NCI-H345 treated with DMSO at 0.1 percent for 48 hours (cell line): ENCODE data around the gene COL4A1.

ENCODE experiments used
- DNase-seq: peaks from one replicate; lab custom pipeline; 2025; ENCODE audit not compliant: unreplicated experiment; lab: John Stamatoyannopoulos, UW

The COL4A1 gene

DNA sequence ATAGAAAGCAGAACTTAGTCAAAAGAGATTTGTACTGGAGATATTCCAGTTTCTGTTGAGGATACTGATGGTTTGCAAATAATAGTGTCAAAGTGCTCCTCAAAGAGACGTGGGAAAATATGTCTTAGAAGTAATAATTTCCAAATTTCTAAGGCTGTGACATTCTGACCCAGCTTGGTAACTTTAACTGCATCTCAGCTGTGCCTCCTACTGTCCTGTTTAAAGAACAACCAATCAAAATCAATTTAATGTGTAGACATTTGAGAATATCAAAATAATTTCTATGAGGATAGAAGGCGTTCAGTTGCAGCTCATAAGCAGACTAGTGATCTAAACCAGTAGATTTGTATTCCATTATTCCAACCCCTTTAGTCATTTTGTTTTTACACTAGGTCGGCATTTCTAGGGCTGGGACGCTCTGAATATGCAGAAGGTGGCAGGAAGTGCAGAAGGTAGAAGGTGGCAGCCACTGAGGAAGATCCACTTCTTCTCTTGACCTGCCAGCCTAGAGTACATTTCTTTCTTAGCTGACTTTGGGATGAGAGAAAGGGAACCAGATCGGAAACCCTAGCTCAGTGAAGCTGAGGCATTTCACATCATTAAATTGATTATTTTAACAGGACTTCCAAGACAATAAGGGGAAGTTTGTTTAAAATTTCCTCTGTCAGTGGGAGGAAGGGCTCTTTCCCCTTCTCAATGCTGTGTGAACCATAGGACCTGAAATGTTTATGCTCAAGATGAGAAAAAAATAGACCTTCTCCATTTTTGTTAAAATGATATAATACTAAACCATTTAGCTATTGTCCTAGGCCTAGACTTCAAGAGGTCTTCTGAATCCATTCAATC lies 67.5 kb downstream of the COL4A1 start:
- DNase-seq, result no peak

DNA sequence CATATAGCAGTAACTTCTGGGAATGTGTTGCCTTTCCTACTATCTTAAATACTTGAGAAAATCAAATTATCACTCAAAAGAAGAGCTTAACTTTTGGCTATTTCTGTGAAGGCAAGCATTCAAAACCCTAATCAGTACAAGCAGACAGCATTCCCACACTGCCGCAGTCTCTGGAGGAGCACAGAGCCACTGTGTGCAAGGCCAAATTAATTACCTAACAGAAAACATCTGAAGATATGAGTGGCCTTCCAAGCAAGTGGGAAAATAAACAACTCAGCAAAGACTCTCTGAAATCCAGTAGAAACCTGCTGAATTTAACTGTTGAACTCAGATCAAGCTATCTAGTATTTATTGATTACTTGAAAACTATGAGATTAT lies 68.2 kb downstream of the COL4A1 start:
- DNase-seq, result no peak

DNA sequence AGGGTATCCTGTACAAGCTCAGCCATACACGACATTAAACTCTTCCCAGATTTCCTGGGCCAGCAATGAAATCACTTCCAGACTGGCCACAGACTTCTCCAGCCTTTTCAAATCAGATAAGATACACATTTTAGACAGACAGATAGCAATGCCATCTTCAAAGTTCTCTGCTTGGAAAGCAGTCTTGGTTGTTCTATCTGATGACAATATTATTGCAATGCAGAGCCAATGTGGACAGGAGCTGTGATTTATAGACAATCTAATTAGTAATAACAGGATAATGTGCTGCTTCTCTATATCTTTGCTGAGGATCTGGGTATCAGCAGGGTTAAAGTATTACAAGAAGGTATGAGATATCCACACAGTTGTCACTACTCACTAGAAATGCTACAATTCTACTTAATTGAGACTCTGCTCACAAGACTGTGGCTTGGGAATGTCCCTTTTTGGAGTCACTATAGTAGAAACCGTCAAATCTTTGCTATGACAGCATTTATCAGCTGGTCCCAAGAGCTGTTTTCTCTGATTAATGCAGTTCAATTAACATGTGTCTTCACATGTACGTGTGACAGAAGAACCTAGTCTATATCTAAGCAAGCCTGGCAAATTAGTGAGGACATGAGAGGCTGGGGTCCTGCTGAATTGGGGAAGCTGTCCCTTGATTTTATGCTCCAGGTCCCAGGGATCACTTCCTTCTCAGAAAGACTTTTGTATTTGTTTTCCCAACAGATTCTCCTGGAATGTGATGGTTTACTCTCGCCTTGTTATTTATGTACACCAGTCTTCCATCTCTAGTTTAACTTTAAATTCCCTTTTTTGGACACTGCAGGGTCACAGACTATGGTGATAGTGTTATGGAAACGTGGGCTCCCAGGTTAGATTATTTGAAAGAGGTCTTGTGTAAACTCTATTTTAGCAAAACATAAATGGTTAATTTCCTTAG lies 68.8 kb downstream of the COL4A1 start:
- no peak for DNase-seq

DNA sequence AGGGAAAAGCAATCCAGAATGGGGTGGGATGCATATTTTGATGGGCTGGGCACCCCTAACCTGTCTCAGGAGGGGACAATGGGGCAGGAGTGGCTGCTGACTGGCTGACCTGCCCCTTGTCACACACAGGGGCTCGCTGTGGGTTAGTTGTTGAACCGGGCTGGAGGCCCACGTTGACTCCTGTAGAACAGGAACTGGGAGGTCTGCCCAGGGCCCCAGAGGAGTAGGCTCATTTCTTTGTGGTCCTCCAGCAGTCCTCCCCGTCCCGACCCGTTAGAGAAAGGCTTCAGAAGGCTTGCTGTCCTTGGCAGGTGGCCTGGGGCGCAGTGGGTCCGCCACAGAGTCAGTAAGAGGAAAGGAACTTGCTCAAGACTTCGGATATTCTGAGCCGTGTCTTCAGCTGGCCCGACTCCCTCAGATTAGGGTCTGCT lies 70.1 kb downstream of the COL4A1 start:
- DNase-seq, result no peak

DNA sequence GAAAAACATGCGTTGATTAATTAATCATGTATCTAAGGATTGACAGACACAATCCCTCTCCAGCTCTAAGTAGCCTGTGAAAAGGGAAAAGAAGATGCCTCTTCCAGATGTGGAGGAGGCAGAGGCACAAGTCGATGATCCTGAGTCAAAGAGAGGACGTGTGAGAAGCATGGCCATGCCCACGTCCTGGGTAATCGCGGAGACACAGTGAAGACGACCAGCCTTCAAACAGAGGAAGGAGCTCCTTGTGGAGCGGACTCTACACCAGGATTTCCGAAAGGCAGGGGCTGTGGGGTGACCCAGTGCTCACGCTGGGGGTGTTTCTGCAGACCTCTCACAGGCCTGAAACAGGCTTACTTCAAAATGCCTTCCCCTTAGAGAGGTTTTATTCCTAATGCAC lies 70.5 kb downstream of the COL4A1 start:
- no peak for DNase-seq

DNA sequence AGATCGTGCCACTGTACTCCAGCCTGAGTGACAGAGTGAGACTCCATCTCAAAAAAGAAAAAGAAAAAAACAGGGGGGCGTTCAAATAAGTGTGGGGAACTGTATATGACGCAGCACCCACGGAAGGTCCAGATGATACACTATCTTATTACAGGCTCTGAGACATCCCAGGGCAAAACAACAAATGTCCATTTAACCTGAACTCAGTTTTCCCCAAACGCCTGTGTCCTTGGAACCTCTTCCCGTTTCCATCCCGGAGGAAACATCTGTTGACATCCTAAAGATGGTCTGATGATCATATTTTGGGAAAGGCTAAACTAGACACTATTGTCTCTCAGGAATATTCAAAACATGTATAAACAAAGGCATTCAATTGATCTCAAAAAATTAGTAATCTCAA lies 72.4 kb downstream of the COL4A1 start:
- DNase-seq, result no peak

DNA sequence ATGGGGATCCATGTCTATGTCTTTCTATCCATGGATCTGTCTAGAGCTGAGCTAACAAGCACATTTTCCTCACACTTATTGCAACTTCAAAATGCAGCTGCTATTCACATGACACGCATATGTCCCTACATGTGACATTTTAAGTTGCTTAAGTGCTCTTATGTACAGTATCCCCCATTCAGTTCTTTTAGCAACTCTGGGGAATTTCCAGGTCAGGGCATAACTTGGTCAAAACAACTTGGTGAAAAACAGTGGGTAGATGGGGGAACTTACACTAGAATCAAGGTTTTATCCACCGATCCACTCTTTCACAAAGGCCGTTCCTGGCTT lies 73.0 kb downstream of the COL4A1 start:
- no peak for DNase-seq

DNA sequence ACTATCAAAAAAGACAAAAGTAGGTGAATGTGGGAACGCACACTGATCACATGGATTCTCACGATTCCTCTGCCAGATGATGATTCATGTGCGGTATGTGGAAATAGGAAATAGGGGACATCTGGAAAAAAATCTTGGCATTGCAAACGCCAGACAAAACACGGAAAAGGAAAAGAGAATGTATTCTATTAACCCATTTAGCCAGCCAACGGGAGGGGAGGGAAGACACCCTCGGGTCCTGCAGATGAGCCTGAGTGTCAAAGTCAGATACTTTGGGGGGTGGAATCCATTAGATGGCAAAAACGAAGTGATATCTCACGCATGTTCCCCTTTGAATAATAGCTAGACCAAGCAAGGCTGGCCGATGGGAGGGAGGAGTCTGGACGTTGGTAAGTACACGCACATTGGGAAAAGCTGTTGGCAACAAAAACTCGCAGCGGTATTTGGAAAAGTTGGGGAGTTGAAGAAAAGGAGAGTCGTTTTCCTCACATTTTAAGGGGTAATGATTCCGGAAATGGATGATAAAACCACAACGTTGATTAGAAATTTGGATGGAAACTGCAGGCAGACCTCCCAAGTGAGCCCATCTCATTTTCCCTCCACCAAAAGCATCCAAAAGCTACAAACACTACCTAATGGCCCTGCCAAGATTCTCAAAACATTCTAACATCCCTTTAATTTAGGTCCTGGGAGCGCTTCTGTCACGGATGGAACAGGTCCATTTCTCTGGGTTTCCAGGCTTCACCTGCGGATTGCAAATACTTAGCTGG lies 73.6 kb downstream of the COL4A1 start:
- no peak for DNase-seq

DNA sequence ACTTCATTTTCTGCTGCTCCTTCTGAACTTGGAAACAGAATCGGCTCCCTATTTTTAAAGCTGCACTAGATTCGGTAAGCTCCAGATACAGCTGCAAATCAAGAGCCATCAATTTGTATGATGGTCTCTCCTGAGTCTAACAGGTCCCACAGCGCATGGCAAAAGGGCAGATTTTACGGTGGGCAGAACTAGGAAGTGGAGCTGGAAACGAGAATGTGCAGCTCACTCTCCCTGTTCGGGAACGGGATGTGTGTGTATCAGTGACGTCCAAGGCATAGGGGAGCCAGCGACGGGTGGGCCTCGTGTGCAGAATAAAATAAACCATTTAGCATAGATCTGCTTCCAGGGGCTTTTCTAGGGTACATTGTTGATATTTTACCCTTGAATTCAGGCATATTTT lies 74.2 kb downstream of the COL4A1 start:
- no peak for DNase-seq

DNA sequence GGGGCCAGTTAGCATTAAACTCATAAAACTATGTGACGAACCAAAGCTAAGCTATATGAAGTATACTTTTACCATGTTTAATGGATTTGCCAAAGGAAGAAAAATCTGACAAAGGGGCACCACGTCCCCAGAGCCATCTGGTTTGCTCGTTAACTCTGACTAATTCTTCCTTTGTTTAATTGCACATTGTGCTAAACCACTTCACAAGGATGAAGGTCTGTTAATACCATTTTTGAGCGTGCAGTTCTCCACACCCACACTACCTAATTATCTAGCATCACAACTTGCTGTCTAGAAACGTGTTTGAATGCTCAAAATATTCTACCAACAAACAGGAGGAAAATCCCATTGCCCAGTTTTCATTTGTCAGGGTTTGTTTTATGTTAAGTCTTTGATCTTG lies 74.8 kb downstream of the COL4A1 start:
- no peak for DNase-seq

DNA sequence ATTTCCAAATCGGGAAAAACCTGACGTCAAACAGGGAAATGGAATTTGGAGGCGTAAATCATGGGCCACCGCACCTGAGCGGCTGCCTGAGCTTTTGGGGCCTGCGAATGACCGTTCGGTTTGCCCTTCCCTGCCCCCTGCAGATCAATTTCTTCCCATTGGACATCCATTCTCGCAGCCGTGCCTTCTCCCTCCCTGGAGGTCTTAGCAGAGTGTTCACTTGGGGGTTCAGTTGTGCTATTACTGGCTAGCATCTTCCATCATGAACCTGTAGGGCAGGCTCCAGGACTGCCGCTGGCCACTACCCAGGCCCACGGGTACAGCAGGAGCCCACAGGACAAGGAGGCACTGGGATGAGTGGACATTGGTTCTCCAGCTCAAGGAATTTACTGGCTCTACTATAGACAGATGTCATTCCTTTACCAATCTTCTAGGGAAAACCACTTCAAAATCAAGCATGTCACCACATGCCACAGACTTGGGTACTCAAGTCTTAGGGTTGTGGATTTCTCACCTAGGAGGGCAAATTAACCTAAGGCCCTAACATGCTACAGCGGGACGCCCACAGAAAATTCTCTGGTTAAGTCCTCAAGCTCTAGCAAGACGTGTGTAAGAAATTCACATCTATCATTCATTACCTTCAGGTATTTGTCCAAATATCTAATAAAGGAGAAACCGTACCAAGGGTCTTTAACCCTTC lies 75.5 kb downstream of the COL4A1 start:
- DNase-seq, result no peak

DNA sequence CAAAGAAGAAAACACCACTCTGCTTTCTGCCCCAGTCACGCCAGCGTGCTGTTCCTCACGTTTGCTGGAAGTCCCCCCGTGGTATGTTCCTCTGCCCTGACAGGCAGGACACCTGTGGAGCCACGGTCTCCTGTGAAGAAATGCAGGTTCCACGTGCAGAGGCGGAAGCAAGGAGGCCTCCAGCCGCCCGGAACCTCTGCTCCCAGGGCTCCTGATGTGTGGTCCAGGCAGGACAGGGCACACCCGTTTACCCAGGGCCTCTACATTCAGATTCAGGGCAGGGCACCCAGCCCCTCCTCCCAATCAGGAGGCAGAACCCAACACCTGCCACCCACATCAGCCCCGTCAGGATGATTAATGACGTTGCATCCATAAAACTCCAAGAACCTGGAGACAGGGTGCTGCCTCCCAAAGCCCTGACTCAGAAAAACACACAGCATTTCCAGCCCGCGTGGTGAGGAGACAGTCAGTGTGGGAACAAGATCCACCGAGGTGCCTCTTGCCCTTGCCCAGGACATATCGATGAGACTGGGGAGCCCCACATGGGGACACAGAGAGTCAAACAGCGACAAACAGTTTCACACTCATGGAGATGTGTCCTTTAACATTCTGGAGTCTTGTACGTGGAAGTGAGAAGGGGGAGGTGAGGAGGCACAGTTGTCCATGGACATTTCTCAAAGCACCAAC lies 76.2 kb downstream of the COL4A1 start:
- DNase-seq, result no peak

DNA sequence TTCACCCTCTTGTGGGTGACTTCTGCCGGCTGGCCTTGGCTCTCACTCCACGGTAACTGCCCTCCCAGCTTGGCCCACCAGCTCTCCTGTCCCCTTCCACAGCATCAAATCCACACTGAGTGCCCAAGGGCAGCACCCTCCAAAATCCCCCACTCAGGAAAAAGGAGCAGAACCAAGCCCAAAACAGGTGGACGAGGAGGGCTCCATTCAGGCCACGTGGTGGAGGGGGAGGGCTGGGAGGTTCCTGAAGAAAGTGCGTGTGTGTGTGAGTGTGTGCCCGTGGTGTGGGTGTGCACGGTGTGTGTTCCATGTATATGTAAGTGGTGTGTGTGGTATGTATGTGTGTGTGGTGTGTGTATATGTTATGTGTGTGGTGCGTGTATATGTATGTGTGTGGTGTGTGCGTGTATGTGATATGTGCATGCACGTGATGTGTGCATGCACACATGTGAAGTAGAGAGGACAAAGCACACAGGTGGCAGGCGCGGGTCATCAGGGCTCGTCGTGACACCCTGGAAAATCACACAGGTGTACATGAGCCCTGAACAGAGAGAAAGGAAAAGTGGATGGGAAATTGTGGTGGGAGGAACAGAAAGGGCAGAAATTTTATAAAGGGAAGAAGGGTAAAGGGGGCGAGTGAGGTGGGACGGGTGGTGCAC lies 76.9 kb downstream of the COL4A1 start:
- DNase-seq, result no peak

DNA sequence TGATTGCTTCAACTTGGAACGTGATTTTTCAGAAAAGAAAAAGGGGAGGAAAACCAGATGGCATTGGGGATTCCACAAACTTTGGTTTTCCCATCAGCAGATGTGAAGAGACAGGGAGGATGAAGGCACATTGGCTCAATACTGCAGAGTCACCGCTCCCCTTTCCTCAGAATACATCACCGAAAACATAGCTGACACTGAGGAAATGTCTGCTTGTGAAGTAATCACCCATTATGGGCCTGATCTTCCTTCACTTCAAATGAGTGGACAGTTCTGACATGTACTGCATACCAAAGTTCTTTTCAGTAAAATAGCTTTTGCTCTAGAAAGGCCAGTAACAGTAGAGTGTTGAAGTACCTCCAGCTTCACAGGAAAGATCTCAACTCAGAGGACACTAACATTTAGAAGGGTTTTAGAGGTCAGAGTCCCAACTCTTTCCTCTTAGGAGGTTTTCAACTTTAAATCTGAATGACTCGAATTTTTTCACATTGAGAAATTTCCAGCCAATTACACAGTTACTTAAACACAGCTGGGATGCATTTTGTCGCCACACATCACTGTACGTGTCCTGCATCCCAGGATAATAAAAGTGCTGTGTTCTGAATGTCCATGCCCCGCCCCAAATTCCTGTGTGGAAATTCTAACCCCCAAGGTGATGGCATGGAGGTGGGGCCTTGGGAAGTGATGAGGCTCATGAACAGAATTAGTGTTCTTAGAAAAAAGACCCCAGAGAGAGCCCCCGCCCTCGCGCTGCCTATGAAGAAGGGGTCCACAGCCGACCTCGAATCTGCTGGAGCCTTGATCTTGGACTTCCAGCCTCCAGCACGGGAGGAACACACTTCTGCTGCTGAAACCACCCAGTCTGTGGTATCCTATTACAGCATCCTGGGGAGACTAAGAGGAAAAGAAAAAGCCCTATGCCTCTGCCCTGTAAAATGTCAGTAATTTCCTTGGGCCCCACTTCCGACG lies 77.7 kb downstream of the COL4A1 start:
- no peak for DNase-seq

DNA sequence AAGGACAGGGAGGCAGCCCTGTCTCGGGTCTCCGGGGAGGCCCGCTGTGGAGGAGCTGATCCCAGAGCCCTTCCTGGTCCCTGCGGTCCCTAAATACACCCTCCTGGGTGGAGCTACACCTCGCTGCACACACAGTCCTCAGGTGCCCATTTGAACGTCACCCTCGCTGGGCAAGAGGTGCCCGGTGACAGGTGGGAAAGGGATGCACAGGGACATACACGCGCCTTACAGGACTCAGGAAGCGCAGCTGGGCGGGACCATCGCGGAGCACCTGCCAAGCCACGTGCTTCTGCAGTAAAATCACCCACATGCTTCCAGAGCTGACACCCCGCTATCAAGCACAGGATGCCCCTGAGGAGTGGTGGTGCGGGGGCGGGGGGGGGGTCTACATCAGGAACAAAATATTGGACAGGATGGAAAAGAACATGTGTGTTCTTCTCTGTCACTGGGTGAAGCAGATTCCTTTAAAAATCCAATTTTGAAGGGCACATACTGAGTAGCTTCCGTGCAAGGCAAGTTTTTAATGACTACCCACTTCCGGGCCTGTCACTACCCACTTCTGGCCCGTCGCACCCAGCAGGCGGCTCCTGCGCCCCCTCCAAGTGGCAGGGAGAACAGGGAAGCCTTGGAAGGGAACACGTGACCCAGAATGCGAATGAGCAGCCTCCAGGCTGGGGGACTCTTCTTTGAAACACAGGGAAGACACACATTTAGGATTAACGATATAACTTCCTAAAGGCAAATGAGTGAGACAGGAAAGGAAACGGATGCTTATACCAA lies 78.9 kb downstream of the COL4A1 start:
- DNase-seq, result no peak

DNA sequence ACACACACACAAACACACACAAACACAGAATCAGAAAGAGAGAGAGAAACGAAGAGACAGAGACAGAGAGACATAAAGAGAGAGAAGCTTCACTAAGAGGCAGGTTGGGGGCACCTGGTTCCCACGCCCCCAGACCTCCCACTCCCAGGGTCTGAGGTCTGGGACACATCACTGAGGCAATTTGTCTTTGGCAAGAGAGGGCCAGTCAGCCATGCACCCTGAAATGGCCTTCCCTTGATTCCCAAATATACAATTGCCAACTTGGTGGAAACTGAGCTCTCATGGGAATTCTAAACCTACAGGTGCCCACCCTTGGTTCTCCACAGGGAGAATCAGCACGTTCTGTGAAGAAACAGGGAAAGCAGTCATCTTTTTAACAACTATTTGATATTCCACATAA lies 79.5 kb downstream of the COL4A1 start:
- DNase-seq, result no peak

DNA sequence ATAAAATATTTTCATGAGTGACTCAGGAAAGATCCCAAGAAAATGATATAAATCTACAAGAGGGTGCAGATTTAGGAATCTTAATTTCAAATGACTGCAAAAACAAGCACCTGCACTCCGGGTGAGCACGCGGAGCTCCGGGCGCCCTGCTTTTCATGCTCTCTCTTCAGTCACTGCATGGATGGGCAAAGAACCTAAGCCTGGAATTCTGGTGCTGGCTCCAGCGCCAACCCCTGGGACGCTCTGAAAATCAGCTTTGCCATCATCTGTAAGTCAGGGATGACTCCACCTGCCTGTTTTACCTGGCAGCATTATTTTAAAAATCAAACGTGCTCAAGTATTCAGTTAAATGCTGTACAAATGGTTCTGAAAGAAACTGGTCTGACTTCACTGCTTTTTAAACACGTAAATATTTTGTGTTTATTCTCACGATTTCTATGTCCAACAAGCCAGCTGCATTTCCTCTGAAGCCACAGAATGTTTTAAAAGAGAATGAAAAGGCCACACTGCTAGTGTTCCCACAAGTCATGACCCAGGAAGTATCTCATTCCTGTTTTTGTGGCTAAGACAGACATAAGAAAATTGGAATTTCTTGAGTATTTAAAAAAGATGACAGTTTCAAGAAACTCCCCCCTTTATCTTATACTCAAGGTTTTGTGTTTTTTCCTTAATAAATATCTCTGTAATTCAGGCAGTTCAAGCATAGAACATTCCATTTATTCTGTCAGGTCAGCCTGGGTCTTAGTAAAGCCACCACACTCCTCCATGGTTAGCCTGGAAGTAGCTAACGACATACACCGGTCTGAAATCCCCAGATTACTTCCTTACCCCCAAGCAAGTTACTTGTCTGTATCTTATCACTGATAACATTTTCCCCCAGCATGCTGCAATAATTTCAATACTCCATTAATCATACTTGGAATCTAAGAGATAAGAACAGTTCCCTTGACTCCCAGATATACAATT lies 81.1 kb downstream of the COL4A1 start:
- DNase-seq, result no peak
